Neuronal stem cell (in vitro differentiated cells): ENCODE measurements around the gene SH3RF2.
"Not testable (repeated sequence)": the region's sequence is repeated elsewhere in the genome, so short reads cannot be mapped to it uniquely, and the experiment has no call there.

Source experiments
- DNase-seq: peaks from one replicate; pipeline ENCODE4 v3.0.0-alpha.2; 2013; ENCODE audit warnings: low spot score
- H2AFZ ChIP-seq: one replicate; pipeline ENCODE4 v1.6.1; 2013; ENCODE audit warnings: mild to moderate bottlenecking, low read length, inconsistent platforms
- H2AK5ac ChIP-seq: 2 replicates; pipeline ENCODE4 v1.6.1; 2013; ENCODE audit warnings: low read depth, mild to moderate bottlenecking, inconsistent platforms, low read length, moderate library complexity, mixed read lengths
- H2BK120ac ChIP-seq: 2 replicates; pipeline ENCODE4 v1.6.1; 2013; ENCODE audit warnings: low read depth, mild to moderate bottlenecking, inconsistent platforms, low read length, moderate library complexity, mixed read lengths
- H2BK12ac ChIP-seq: one replicate; pipeline ENCODE4 v1.6.1; 2013; ENCODE audit warnings: low read length, inconsistent platforms
- H2BK15ac ChIP-seq: 2 replicates; pipeline ENCODE4 v1.6.1; 2013; ENCODE audit warnings: mild to moderate bottlenecking, low read length, inconsistent platforms, mixed read lengths
- H2BK5ac ChIP-seq: one replicate; pipeline ENCODE4 v1.6.1; 2013; ENCODE audit warnings: inconsistent platforms, mild to moderate bottlenecking, low read length, moderate library complexity
- H3K14ac ChIP-seq: one replicate; pipeline ENCODE4 v1.6.1; 2013; ENCODE audit warnings: low read length, inconsistent platforms
- H3K18ac ChIP-seq: 2 replicates; pipeline ENCODE4 v1.6.1; 2013; ENCODE audit warnings: low read length, inconsistent platforms
- H3K23ac ChIP-seq: 2 replicates; pipeline ENCODE4 v1.6.1; 2013; ENCODE audit warnings: low read depth, mild to moderate bottlenecking, mixed read lengths, low read length, inconsistent platforms; ENCODE audit not compliant: poor library complexity
- H3K27ac ChIP-seq: replicated peaks from 3 replicates; pipeline ENCODE4 v1.5.1; 2013; ENCODE audit warnings: low read length, inconsistent platforms
- H3K27me3 ChIP-seq, 3 experiments: 2 replicates each; pipeline ENCODE4 v1.6.1; 2013; ENCODE audit warnings: low read length in 3 of 3, mild to moderate bottlenecking in 2 of 3, inconsistent platforms in 1 of 3, low read depth in 1 of 3, mixed read lengths in 1 of 3, moderate library complexity in 1 of 3; ENCODE audit not compliant: control insufficient read depth in 3 of 3, insufficient read depth in 3 of 3
- H3K36me3 ChIP-seq, 2 donors: replicated peaks in 1 of 2; 2 replicates each; pipeline ENCODE4 v1.6.1; 2013; ENCODE audit warnings: low read length in 2 of 2; ENCODE audit not compliant: control insufficient read depth in 2 of 2, insufficient read depth in 2 of 2
- H3K4ac ChIP-seq: 2 replicates; pipeline ENCODE4 v1.6.1; 2013; ENCODE audit warnings: inconsistent platforms, mild to moderate bottlenecking, low read length, moderate library complexity
- H3K4me1 ChIP-seq, 2 donors: 1 replicate in 1 of 2; 2 replicates in 1 of 2; pipeline ENCODE4 v1.6.1; 2013; ENCODE audit warnings: low read length in 2 of 2, low read depth in 1 of 2; ENCODE audit not compliant: control insufficient read depth in 2 of 2, insufficient read depth in 1 of 2
- H3K4me2 ChIP-seq: one replicate; pipeline ENCODE4 v1.6.1; 2013; ENCODE audit warnings: mild to moderate bottlenecking, low read length, inconsistent platforms; ENCODE audit not compliant: insufficient read depth, poor library complexity, severe bottlenecking
- H3K4me3 ChIP-seq, 2 donors: 2 replicates each; pipeline ENCODE4 v1.5.1; 2013; ENCODE audit warnings: low read length in 2 of 2, mild to moderate bottlenecking in 2 of 2, inconsistent platforms in 1 of 2, moderate library complexity in 1 of 2
- H3K79me1 ChIP-seq: one replicate; pipeline ENCODE4 v1.6.1; 2013; ENCODE audit warnings: low read depth, mild to moderate bottlenecking, inconsistent platforms, low read length, moderate library complexity
- H3K9ac ChIP-seq: one replicate; pipeline ENCODE4 v1.6.1; 2013; ENCODE audit warnings: mild to moderate bottlenecking, low read depth, low read length, inconsistent platforms; ENCODE audit not compliant: poor library complexity
- H3K9me3 ChIP-seq, 2 donors: replicated peaks in 1 of 2; 2 replicates each; pipeline versions ENCODE3 to v1.6.1; 2013; ENCODE audit warnings: low read length in 2 of 2, mild to moderate bottlenecking in 2 of 2, inconsistent platforms in 1 of 2, low read depth in 1 of 2, mixed read lengths in 1 of 2, moderate library complexity in 1 of 2; ENCODE audit not compliant: control insufficient read depth in 2 of 2, insufficient read depth in 1 of 2
- H4K8ac ChIP-seq: one replicate; pipeline ENCODE4 v1.6.1; 2013; ENCODE audit warnings: low read depth, mild to moderate bottlenecking, inconsistent platforms, low read length, moderate library complexity
- H4K91ac ChIP-seq: one replicate; pipeline ENCODE4 v1.6.1; 2013; ENCODE audit warnings: low read length, low read depth, mild to moderate bottlenecking, inconsistent platforms; ENCODE audit not compliant: poor library complexity
- WGBS, 2 donors: extraction: QIAGEN DNeasy Blood & Tissue Kit; methylation state at CpG; one replicate each; pipeline ENCODE4 v1.1.7; 2013; ENCODE audit warnings: missing lambda C conversion rate in 2 of 2, mixed read lengths in 1 of 2; ENCODE audit not compliant: insufficient read length in 2 of 2, insufficient replicate concordance in 1 of 2; ENCODE audit errors: extremely low coverage in 2 of 2; 5-methylcytosine and 5-hydroxymethylcytosine counted together

SH3RF2 gene

GRCh38 chr5:145949474-145949873 lies 13.1 kb downstream of the SH3RF2 start:
- Histone ChIP-seq H2AFZ (no peak overlapping the region), H3K36me3 (no peaks in the 10 kb centered on the region), H2AK5ac (no peak overlapping the region), H4K91ac (no peak overlapping the region), H3K9ac (no peak overlapping the region), H3K23ac (no peak overlapping the region), H3K4me3 (no peak overlapping the region), H2BK120ac (no peak overlapping the region), H3K79me1 (no peaks in the 10 kb centered on the region), H2BK12ac (no peak overlapping the region), H3K4me1 (peaks cover 0 to 10% of the 10 kb centered on the region in 2 donors), H4K8ac (no peak overlapping the region), H3K18ac (no peak overlapping the region), H3K14ac (no peak overlapping the region), H2BK5ac (no peak overlapping the region), H3K27ac (peak overlapping the region; percentile 35), H2BK15ac (no peak overlapping the region), H3K9me3 (no peaks in the 10 kb centered on the region), H3K4ac (no peak overlapping the region), H3K27me3 (no peaks in the 10 kb centered on the region), H3K4me2 (no peak overlapping the region)
- no peak for DNase-seq
- WGBS, 2 donors: no CpG with 5 or more reads among the region's 2 CpGs

GRCh38 chr5:145951071-145951470 lies 14.7 kb downstream of the SH3RF2 start:
- Histone ChIP-seq H3K27ac (no peak overlapping the region), H3K18ac (no peak overlapping the region), H3K23ac (no peak overlapping the region), H3K9ac (no peak overlapping the region), H3K4me2 (no peak overlapping the region), H3K9me3 (no peaks in the 10 kb centered on the region), H2BK15ac (no peak overlapping the region), H2BK12ac (no peak overlapping the region), H3K79me1 (no peaks in the 10 kb centered on the region), H3K4me3 (no peak overlapping the region), H3K4ac (no peak overlapping the region), H3K36me3 (no peaks in the 10 kb centered on the region), H2AFZ (no peak overlapping the region), H4K8ac (no peak overlapping the region), H3K27me3 (no peaks in the 10 kb centered on the region), H2BK5ac (no peak overlapping the region), H2AK5ac (no peak overlapping the region), H4K91ac (no peak overlapping the region), H3K4me1 (peaks cover 0 to 10% of the 10 kb centered on the region in 2 donors), H3K14ac (no peak overlapping the region), H2BK120ac (no peak overlapping the region)
- no CpG with 5 or more reads among the region's 3 CpGs for WGBS, 2 donors
- DNase-seq: no peak

GRCh38 chr5:145953202-145953601 lies 16.8 kb downstream of the SH3RF2 start:
- H2AFZ ChIP-seq: no peak overlapping the region
- no peak overlapping the region for H3K27ac ChIP-seq
- H3K27me3 ChIP-seq: no peaks in the 10 kb centered on the region
- no peak overlapping the region for H2BK12ac ChIP-seq
- no peak overlapping the region for H3K4me2 ChIP-seq
- H2BK120ac ChIP-seq: no peak overlapping the region
- no peak overlapping the region for H4K8ac ChIP-seq
- no peak overlapping the region for H3K18ac ChIP-seq
- no peak overlapping the region for H3K14ac ChIP-seq
- H4K91ac ChIP-seq: no peak overlapping the region
- no peak overlapping the region for H3K9ac ChIP-seq
- peaks cover 0 to 10% of the 10 kb centered on the region in 2 donors for H3K4me1 ChIP-seq
- no CpG with 5 or more reads among the region's 2 CpGs for WGBS, 2 donors
- no peak for DNase-seq
- H3K4ac ChIP-seq: no peak overlapping the region
- no peak overlapping the region for H3K4me3 ChIP-seq
- H3K9me3 ChIP-seq: no peaks in the 10 kb centered on the region
- no peak overlapping the region for H2AK5ac ChIP-seq
- no peaks in the 10 kb centered on the region for H3K79me1 ChIP-seq
- H3K23ac ChIP-seq: no peak overlapping the region
- H2BK5ac ChIP-seq: no peak overlapping the region
- no peak overlapping the region for H2BK15ac ChIP-seq
- H3K36me3 ChIP-seq: no peaks in the 10 kb centered on the region

- not testable (repeated sequence) for H2AK5ac ChIP-seq, H2BK12ac ChIP-seq, H3K14ac ChIP-seq, H3K4me3 ChIP-seq, H2BK5ac ChIP-seq, DNase-seq, H4K91ac ChIP-seq, H3K36me3 ChIP-seq, H3K18ac ChIP-seq, H3K9ac ChIP-seq, H3K4me2 ChIP-seq, H2BK120ac ChIP-seq, H3K23ac ChIP-seq, H3K4ac ChIP-seq, H2BK15ac ChIP-seq, H3K79me1 ChIP-seq, H3K27ac ChIP-seq, H3K4me1 ChIP-seq, H2AFZ ChIP-seq, H3K9me3 ChIP-seq, H4K8ac ChIP-seq, H3K27me3 ChIP-seq
- no CpG with 5 or more reads among the region's 3 CpGs for WGBS, 2 donors
Observed at GRCh38 chr5:145954140-145954539, 17.8 kb downstream of the SH3RF2 start.
